Measurements from ENCODE around the gene TMEM250.

GRCh38 chr9:136151848-136152542 lies 33.3 kb upstream of the TMEM250 start:
- TF ChIP-seq EP300 (IDR thresholded peaks at IDR 0.05; ENCODE audit: borderline replicate concordance) (no peak), YY1 (IDR thresholded peaks at IDR 0.05; ENCODE audit: low read depth) (no peak), MAX (IDR thresholded peaks at IDR 0.05) (no peak)
